Endothelial cell of umbilical vein (primary cell): ENCODE data around the gene GATAD2A. TPM values are rescaled to one million over a fixed set of nuclear protein-coding genes. Genes with fewer than 3 reads are reported as not detected.

ENCODE experiments used
- BruUV-seq: library from RNA; stranded (reverse); fragments of 400-500 nt; replicated peaks from 2 replicates; lab custom pipeline; 2021; lab: Mats Ljungman, UMichigan
- CTCF ChIA-PET: fragments of 300-600, 350-600 bp; sonication (Branson Sonifier 250); formaldehyde crosslinking; loops from one replicate; lab custom pipeline; 2021; ENCODE audit warnings: antibody characterized with exemption, inconsistent platforms; lab: Charles Lee
- POLR2A ChIA-PET: fragments of 300-600, 350-600 bp; sonication (Branson Sonifier 250); formaldehyde crosslinking; loops from one replicate; lab custom pipeline; 2021; ENCODE audit warnings: antibody characterized with exemption, inconsistent platforms; lab: Charles Lee
- DNase-seq: peaks from one replicate; pipeline ENCODE4 v3.0.0-alpha.2; 2011; ENCODE audit warnings: low read depth, low spot score
- FAIRE-seq: peaks from 2 replicates; lab custom pipeline; 2011; peaks lifted over from hg19 to GRCh38; lab: Jason Lieb, UNC
- H2AFZ ChIP-seq: 2 replicates; pipeline ENCODE4 v1.6.0; 2012; ENCODE audit warnings: low read depth, low read length, control low read depth, inconsistent platforms
- H3K27ac ChIP-seq: 2 replicates; pipeline ENCODE4 v1.5.1; 2011; ENCODE audit warnings: low read depth, mild to moderate bottlenecking, control low read depth, low read length, moderate library complexity; ENCODE audit not compliant: insufficient read depth
- H3K27me3 ChIP-seq, 2 experiments: 2 replicates each; pipeline versions ENCODE4 v1.6.0 to v1.6.1; 2011; ENCODE audit warnings: low read length in 2 of 2, mixed read lengths in 1 of 2; ENCODE audit not compliant: control insufficient read depth in 2 of 2, insufficient read depth in 2 of 2
- H3K36me3 ChIP-seq, 2 experiments: 2 replicates in 1 of 2; 3 replicates in 1 of 2; pipeline ENCODE4 v1.5.1; 2011; ENCODE audit warnings: low read length in 2 of 2, mild to moderate bottlenecking in 1 of 2, moderate library complexity in 1 of 2; ENCODE audit not compliant: control insufficient read depth in 2 of 2, insufficient read depth in 2 of 2; ENCODE audit errors: extremely low read depth in 1 of 2
- H3K4me1 ChIP-seq: 3 replicates; pipeline ENCODE4 v1.5.1; 2011; ENCODE audit warnings: mild to moderate bottlenecking, low read length; ENCODE audit not compliant: control insufficient read depth, insufficient read depth; ENCODE audit errors: extremely low read depth
- H3K4me2 ChIP-seq: 2 replicates; pipeline ENCODE4 v1.6.1; 2011; ENCODE audit warnings: low read length, control low read depth, mixed read lengths; ENCODE audit not compliant: insufficient read depth
- H3K4me3 ChIP-seq, 3 experiments: fragments of 200-600 bp in 1 of 3; sonication (generic), shearing (Covaris generic) in 1 of 3; replicated peaks in 1 of 3; 2 replicates each; pipeline ENCODE4 v1.5.1; 2011 to 2016; ENCODE audit warnings: control low read depth in 3 of 3, low read length in 3 of 3, mild to moderate bottlenecking in 2 of 3, inconsistent platforms in 1 of 3, low read depth in 1 of 3, moderate library complexity in 1 of 3; ENCODE audit not compliant: insufficient read depth in 1 of 3
- H3K79me2 ChIP-seq: 2 replicates; pipeline ENCODE4 v1.6.0; 2012; ENCODE audit warnings: low read length, inconsistent platforms; ENCODE audit not compliant: control insufficient read depth, insufficient read depth
- H3K9ac ChIP-seq: replicated peaks from 2 replicates; pipeline ENCODE3; 2011; ENCODE audit warnings: low read length, control low read depth; ENCODE audit not compliant: insufficient read depth; ENCODE audit errors: extremely low read depth
- H3K9me1 ChIP-seq: replicated peaks from 3 replicates; pipeline ENCODE4 v1.6.0; 2011; ENCODE audit warnings: mild to moderate bottlenecking, low read length; ENCODE audit not compliant: control insufficient read depth, insufficient read depth; ENCODE audit errors: extremely low read depth
- H3K9me3 ChIP-seq: replicated peaks from 2 replicates; pipeline ENCODE4 v1.5.1; 2012; ENCODE audit warnings: low read length, inconsistent platforms; ENCODE audit not compliant: control insufficient read depth, insufficient read depth
- H4K20me1 ChIP-seq: replicated peaks from 2 replicates; pipeline ENCODE3; 2011; ENCODE audit warnings: mild to moderate bottlenecking, low read length; ENCODE audit not compliant: control insufficient read depth, insufficient read depth; ENCODE audit errors: extremely low read depth
- CTCF ChIP-seq, 2 donors: IDR thresholded peaks; 1 replicate in 1 of 2; 2 replicates in 1 of 2; pipeline ENCODE4 v1.5.1; 2011; ENCODE audit warnings: low read length in 2 of 2, mild to moderate bottlenecking in 2 of 2, moderate library complexity in 2 of 2, control low read depth in 1 of 2, inconsistent platforms in 1 of 2, low read depth in 1 of 2; ENCODE audit not compliant: insufficient read depth in 1 of 2; ENCODE audit errors: extremely low read depth in 1 of 2
- EZH2 ChIP-seq: IDR thresholded peaks from 2 replicates; pipeline ENCODE4 v1.6.1; 2012; ENCODE audit warnings: borderline replicate concordance, low read depth, mild to moderate bottlenecking, moderate library complexity, low read length, inconsistent platforms; ENCODE audit not compliant: severe bottlenecking
- FOS ChIP-seq: IDR thresholded peaks from 2 replicates; pipeline ENCODE4 v1.6.1; 2011; ENCODE audit warnings: mild to moderate bottlenecking, low read length, moderate library complexity, borderline replicate concordance; ENCODE audit not compliant: insufficient read depth
- GATA2 ChIP-seq: IDR thresholded peaks from 2 replicates; pipeline ENCODE4 v1.7.0; 2011; ENCODE audit warnings: low read depth, mild to moderate bottlenecking, moderate library complexity, mixed read lengths, low read length; ENCODE audit not compliant: insufficient read length, insufficient read depth
- JUN ChIP-seq: IDR thresholded peaks from 2 replicates; pipeline ENCODE4 v1.6.1; 2011; ENCODE audit warnings: borderline replicate concordance, low read depth; ENCODE audit not compliant: insufficient read length, insufficient read depth
- MAX ChIP-seq: IDR thresholded peaks from 2 replicates; pipeline ENCODE4 v1.6.1; 2011; ENCODE audit not compliant: insufficient read depth, insufficient read length
- MYC ChIP-seq: IDR thresholded peaks from one replicate; pipeline ENCODE4 v1.6.1; 2011; ENCODE audit warnings: mild to moderate bottlenecking, low read depth, low read length
- POLR2A ChIP-seq: IDR thresholded peaks from 2 replicates; pipeline ENCODE4 v1.6.1; 2012; ENCODE audit warnings: low read depth, mild to moderate bottlenecking, control low read depth, low read length
- POLR2AphosphoS5 ChIP-seq: IDR thresholded peaks from 2 replicates; pipeline ENCODE4 v1.6.1; 2012; ENCODE audit warnings: low read depth, mild to moderate bottlenecking, control low read depth, low read length, moderate library complexity; ENCODE audit not compliant: insufficient read depth
- dilution Hi-C: fragments of 300-500 bp; cut with MboI; formaldehyde crosslinking; loops from one replicate; pipeline ENCODE4 v1.15.0; 2019; ENCODE audit warnings: low sequenced_read_pairs; ENCODE audit not compliant: extremely low pct_ligation_motif_present
- intact Hi-C: fragments of 100-400 bp; cut with micrococcal nuclease; formaldehyde crosslinking; loops from one replicate; pipeline ENCODE4 v1.10.0; 2022
- polyA plus RNA-seq, 4 experiments: library from polyadenylated mRNA; depleted of rRNA in 3 of 4; stranded (reverse) in 3 of 4; unstranded in 1 of 4; fragments of >200 nt; gene quantifications; 2 replicates each; pipeline versions ENCODE4 v1.2.1 to v1.2.3, GENCODE V29; 2011 to 2012; ENCODE audit warnings: missing spikeins in 1 of 4
- total RNA-seq: library from RNA; stranded (reverse); gene quantifications from 2 replicates; pipeline ENCODE4 v1.2.3, GENCODE V29; 2021

GATAD2A gene
- total and polyA plus RNA-seq, 2 donors (not counting 3 experiments of a cell fraction or from before 2014, with no cell fraction given): 27.3 to 134 TPM

GRCh38 chr19:19468424-19469050 lies 63.1 kb downstream of the GATAD2A start:
- CTCF ChIA-PET: no interaction called here
- H3K4me1 ChIP-seq: peaks cover 8% of the 10 kb centered on the region
- H3K9me3 ChIP-seq: peaks cover 5% of the 10 kb centered on the region
- H4K20me1 ChIP-seq: peaks cover 4% of the 10 kb centered on the region
- dilution Hi-C loops (no loop called here), intact Hi-C loops (no loop called here)
- peaks cover 12 to 19% of the 10 kb centered on the region in 2 experiments for H3K36me3 ChIP-seq
- no peak overlapping the region for H3K27ac ChIP-seq
- FAIRE-seq (peak; percentile 18), DNase-seq (no peak)
- no peak overlapping the region for H3K9ac ChIP-seq
- POLR2A ChIA-PET: no interaction called here
- BruUV-seq: no TSS peak
- no peaks in the 10 kb centered on the region for H3K27me3 ChIP-seq
- H3K79me2 ChIP-seq: peaks cover 74% of the 10 kb centered on the region
- no peaks in the 10 kb centered on the region for H3K9me1 ChIP-seq
- no peak overlapping the region for H2AFZ ChIP-seq
- no peak overlapping the region for H3K4me3 ChIP-seq
- TF ChIP-seq GATA2: no peak
- H3K4me2 ChIP-seq: no peak overlapping the region

GRCh38 chr19:19470579-19470978 lies 65.1 kb downstream of the GATAD2A start:
- ChIA-PET CTCF (interaction anchor here (1.4 kb wide), 1 partner anchor 20 kb away, joined by 4 read pairs; no protein-coding TSS in a partner anchor), POLR2A (no interaction called here)
- no TSS peak for BruUV-seq
- intact Hi-C loops: no loop called here
- H3K27me3 ChIP-seq: no peaks in the 10 kb centered on the region
- H3K36me3 ChIP-seq: peaks cover 12 to 14% of the 10 kb centered on the region in 2 experiments
- no peak for DNase-seq
- H3K9me1 ChIP-seq: no peaks in the 10 kb centered on the region
- no peaks in the 10 kb centered on the region for H3K4me1 ChIP-seq
- no peak overlapping the region for H3K4me3 ChIP-seq
- FAIRE-seq: no peak
- peaks cover 5% of the 10 kb centered on the region for H3K9me3 ChIP-seq
- no peak overlapping the region for H3K27ac ChIP-seq
- dilution Hi-C loops: no loop called here
- H2AFZ ChIP-seq: no peak overlapping the region
- H4K20me1 ChIP-seq: peaks cover 4% of the 10 kb centered on the region
- no peak for TF ChIP-seq GATA2
- TF ChIP-seq CTCF (IDR thresholded peaks at IDR 0.05; ENCODE audit: extremely low read depth in 1 of 2, insufficient read depth in 1 of 2, low read depth in 1 of 2, low read length in 2 of 2): no peak
- TF ChIP-seq MAX: no peak
- no peak for TF ChIP-seq JUN
- no peak for TF ChIP-seq MYC
- TF ChIP-seq FOS: no peak
- TF ChIP-seq POLR2AphosphoS5: no peak
- TF ChIP-seq POLR2A: no peak
- TF ChIP-seq EZH2: no peak
- no peak overlapping the region for H3K9ac ChIP-seq
- no peak overlapping the region for H3K4me2 ChIP-seq
- peaks cover 75% of the 10 kb centered on the region for H3K79me2 ChIP-seq
